RPMI7951 (cell line): ENCODE data around the gene PAQR8. TPM values are rescaled to one million over a fixed set of nuclear protein-coding genes. Genes with fewer than 3 reads are reported as not detected.
"Not testable (repeated sequence)": the region's sequence is repeated elsewhere in the genome, so short reads cannot be mapped to it uniquely, and the experiment has no call there.

Experiments used
- DNase-seq: peaks from one replicate; pipeline ENCODE4 v3.0.0-alpha.2; 2012; ENCODE audit warnings: low read depth
- total RNA-seq: library from RNA; depleted of rRNA; stranded (reverse); fragments of >200 nt; shearing (Covaris generic); gene quantifications from 2 replicates; pipeline ENCODE4 v1.2.3, GENCODE V29; 2014

Gene PAQR8
- total RNA-seq, 1 experiment from 2014 or later: 14.5 TPM

- DNase-seq: no peak
Observed at GRCh38 chr6:52376763-52377162, 14.8 kb downstream of the PAQR8 start.

DNA sequence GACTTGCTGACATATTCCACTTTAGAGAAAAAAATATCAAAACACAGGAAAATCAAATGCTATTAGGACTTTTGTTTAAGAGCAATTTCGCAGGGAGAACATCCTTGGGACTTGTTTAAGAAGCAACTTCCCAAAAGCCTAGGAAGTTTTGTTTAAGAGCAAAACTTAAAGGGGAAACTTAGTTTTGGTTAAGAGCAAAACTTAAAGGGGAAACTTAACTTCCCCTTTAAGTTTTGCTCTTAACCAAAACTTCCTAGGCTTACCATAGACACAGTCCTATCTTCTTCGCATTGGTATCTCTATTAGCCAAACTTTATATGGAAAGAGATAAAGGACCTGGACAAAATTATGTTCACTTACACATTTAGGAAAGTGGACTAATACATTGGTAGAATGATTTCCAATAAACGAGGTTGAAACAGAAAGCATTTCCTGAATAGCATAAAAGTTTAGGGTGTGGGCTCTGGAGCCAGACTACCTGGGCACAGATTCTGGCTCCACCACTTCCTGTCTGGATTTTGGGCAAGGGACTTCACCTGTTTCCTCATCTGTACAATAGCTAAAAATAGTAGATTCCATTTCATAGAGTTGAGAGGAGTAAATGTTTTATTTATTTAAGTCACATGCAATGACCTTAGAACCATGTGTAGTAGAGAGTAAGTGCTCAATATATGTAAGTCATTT is 15.7 kb downstream of the PAQR8 start:
- DNase-seq: no peak

DNA sequence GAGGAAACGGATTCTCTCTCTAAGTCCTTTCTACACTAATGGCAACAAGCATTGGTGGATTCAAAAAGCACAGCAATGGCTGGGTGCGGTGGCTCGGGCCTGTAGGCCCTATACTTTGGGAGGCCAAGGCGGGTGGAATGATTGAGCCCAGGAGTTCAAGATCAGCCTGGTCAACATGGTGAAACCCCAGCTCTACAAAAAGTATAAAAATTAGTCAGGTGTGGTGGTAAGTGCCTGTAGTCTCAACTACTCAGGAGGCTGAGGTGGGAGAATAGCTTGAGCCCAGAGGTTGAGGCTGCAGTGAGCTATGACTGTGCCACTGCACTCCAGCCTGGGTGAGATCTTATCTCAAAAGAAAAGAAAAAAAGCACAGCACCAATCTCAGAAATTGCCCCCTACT is 19.3 kb downstream of the PAQR8 start:
- DNase-seq: no peak

DNA sequence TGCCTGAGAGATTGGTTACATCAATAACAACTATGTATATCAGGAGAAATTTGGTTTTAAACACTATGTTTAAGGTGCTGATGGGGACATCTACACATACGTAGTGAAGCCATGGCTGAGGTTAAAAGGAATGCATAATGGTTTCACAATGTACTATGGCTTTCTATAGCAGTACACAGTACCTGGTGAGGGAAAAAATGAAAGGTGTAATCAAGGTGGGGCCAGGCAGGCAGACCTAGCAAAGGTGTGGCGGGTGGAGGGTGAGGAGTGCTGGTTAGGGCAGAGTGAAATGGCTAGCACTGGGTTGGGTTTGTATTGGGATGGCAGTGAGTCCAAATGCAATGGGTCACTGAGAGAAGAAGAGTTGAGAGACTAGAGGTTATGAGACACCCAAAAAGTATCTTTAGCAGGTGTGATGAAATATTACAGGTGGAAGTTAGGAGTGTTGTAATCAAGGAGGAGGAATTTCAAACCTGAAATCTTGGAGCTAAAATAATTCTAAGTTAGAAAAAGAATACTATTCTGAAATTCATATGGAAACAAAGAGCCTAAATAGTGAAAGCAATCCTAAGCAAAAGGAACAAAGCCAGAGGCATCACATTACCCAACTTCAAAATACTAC is 22.3 kb downstream of the PAQR8 start:
- no peak for DNase-seq

GRCh38 chr6:52385074-52385473 is 23.1 kb downstream of the PAQR8 start:
- no peak for DNase-seq

GRCh38 chr6:52388119-52388518 is 26.2 kb downstream of the PAQR8 start:
- DNase-seq: not testable (repeated sequence)

- DNase-seq: no peak
Observed at GRCh38 chr6:52388790-52389189, 26.8 kb downstream of the PAQR8 start.

- no peak for DNase-seq
Observed at GRCh38 chr6:52389264-52389625, 27.3 kb downstream of the PAQR8 start.

GRCh38 chr6:52389626-52390360 is 27.8 kb downstream of the PAQR8 start:
- peak; percentile 88 for DNase-seq

- DNase-seq: peak; percentile 83
Observed at GRCh38 chr6:52390361-52390727, 28.4 kb downstream of the PAQR8 start.

DNA sequence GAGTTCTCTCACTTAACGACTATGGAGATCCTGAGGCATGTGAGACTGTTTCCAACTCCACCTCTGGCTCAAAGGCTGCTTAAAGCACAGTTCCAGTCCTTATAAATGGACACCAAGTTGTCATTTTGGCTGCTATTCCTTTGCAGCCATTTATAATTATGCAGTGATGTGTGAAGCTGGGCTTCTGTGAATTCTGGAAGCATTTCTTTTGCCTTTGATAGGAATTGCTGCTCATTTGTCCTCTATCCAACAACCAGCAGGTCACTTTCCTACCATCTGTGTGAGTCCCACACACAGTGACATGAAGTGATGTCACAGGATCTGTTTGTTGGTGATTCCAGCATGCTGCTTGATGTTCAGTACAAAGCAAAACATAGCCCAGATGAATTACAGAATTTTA is 29.6 kb downstream of the PAQR8 start:
- no peak for DNase-seq

GRCh38 chr6:52392944-52393343 is 31.0 kb downstream of the PAQR8 start:
- peak; percentile 55 for DNase-seq

DNA sequence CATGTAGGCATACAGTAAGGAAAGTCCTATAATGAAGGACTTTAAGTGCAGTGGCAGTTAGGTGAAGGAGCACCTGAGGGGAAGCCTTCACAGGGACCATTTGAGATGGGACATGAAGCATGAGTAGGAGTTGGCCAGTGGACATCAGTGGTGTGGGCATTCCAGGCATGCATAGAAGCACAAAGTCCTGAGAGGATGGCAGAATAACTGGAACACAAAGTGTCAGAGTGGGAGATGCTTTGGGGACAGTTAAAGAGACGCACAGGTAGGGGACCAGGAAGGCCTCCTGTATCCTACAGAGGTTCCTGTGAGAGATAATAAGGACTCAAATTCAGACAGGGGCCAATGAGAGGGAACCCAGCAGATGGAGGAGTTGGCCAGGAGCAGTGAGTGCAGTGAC is 31.8 kb downstream of the PAQR8 start:
- no peak for DNase-seq

DNA sequence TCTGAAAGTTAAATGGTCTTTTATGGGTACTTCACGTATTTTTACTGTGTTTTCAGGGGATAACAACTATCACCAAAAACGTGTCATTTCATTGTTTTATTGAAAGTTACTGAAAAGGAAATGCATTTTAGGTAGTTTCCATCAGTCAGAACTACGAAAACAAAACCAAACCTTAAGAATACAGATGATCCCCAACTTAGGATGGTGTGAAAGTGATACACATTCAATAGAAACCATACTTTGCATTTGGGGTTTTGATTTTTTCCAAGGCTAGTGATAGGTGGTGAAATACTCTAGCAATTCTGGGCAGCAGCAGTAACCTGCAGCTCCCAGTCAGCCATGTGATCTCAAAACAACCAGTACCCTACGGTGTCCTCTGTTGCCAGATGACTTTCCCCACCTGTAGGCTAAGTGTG is 32.3 kb downstream of the PAQR8 start:
- DNase-seq: no peak

- no peak for DNase-seq
Observed at GRCh38 chr6:52395969-52396368, 34.0 kb downstream of the PAQR8 start.

GRCh38 chr6:52399511-52400312 is 37.8 kb downstream of the PAQR8 start:
- DNase-seq: peak; percentile 65

GRCh38 chr6:52400313-52401041 is 38.5 kb downstream of the PAQR8 start:
- no peak for DNase-seq

DNA sequence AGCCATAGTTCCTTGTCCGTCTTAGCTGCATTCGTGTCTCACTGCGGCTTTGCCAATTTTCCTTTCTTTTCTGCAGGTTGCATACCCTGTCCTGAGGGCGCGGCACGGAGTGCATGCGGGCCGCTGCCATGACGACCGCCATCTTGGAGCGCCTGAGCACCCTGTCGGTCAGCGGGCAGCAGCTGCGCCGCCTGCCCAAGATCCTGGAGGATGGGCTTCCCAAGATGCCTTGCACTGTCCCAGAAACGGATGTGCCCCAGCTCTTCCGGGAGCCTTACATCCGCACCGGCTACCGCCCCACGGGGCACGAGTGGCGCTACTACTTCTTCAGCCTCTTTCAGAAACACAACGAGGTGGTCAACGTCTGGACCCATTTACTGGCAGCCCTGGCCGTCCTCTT is 41.1 kb downstream of the PAQR8 start:
- no peak for DNase-seq

- peak; percentile 29 for DNase-seq
Observed at GRCh38 chr6:52403627-52404026, 41.7 kb downstream of the PAQR8 start.

DNA sequence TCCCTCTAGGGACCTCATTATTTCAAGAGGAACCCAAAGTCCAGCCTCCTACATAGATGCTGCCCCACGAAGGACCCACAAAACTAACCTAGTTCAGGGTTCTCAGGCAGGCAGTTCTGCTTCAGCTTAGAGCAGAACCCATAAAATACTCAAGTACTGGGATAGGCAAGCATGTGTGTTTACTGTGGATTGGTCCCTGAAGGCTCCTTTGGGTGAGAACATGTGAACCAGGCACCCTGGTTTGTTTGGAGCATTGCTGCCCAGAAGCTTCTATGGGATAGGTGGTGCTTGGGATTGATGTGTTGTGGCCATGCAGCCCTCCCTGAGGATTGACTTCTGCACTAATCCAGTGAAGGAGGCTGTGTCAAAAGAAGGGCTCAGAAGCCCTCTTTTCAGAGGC is 43.3 kb downstream of the PAQR8 start:
- no peak for DNase-seq

GRCh38 chr6:52407467-52407866 is 45.5 kb downstream of the PAQR8 start:
- DNase-seq: peak; percentile 63

DNA sequence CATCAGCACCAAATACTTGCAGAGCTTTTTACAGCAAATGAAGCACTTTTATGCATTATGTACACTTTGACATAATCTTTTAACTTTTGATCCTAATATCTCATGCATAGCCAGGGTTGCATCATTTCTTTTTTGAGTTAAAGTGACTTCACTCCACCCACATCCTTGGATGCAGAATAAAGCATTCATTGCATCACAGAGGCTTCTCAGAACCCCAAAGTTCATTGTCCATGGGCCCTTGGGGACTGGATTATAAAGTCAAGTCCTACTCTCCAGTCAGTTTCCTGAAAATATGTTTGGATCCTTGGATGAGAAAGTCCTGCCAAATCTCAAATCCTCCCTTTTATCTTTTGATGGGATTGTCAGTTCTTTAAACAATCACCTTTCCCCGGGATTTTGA is 47.5 kb downstream of the PAQR8 start:
- DNase-seq: no peak
